Body of pancreas (tissue), 4 donors: ENCODE measurements around the gene TUBGCP2. TPM values are rescaled to one million over a fixed set of nuclear protein-coding genes. Genes with fewer than 3 reads are reported as not detected.

Experiments
- ATAC-seq: fragments of 150-250 bp; one replicate; pipeline ENCODE4 v1.9.1; 2016
- DNase-seq, 4 donors: peaks; one replicate each; pipeline ENCODE4 v3.0.0-alpha.2; 2019
- H3K27ac ChIP-seq, 4 donors: fragments of 200-600 bp; sonication (generic); 1 replicate in 3 of 4; 2 replicates in 1 of 4; pipeline versions ENCODE4 v1.5.1 to v1.6.1; 2016 to 2019; ENCODE audit warnings: mild to moderate bottlenecking in 1 of 4, mixed read lengths in 1 of 4, moderate library complexity in 1 of 4
- H3K27me3 ChIP-seq, 2 donors: fragments of 200-600 bp; sonication (generic); one replicate each; pipeline ENCODE4 v1.6.0; 2016; ENCODE audit warnings: mild to moderate bottlenecking in 1 of 2
- H3K36me3 ChIP-seq, 2 donors: fragments of 200-600 bp; sonication (generic); replicated peaks in 1 of 2; 2 replicates each; pipeline ENCODE4 v1.5.1; 2016; ENCODE audit warnings: low read depth in 2 of 2; ENCODE audit not compliant: insufficient read depth in 1 of 2
- H3K4me1 ChIP-seq: fragments of 200-600 bp; sonication (generic); one replicate; pipeline ENCODE4 v1.6.0; 2016
- H3K4me3 ChIP-seq, 2 donors: fragments of 200-600 bp; sonication (generic); 1 replicate in 1 of 2; 2 replicates in 1 of 2; pipeline ENCODE4 v1.5.1; 2016 to 2019
- H3K9me3 ChIP-seq, 3 donors: fragments of 200-600 bp; sonication (generic); 1 replicate in 2 of 3; 2 replicates in 1 of 3; pipeline ENCODE4 v1.5.1; 2016
- POLR2A ChIP-seq, 3 donors: fragments of 450-650 bp; IDR thresholded peaks; one replicate each; pipeline ENCODE4 v1.6.1; 2016; ENCODE audit warnings: antibody characterized with exemption in 3 of 3, mild to moderate bottlenecking in 2 of 3
- WGBS, 2 donors: methylation state at CpG; one replicate each; pipeline ENCODE4 v1.1.5; 2017; 5-methylcytosine and 5-hydroxymethylcytosine counted together
- intact Hi-C: fragments of 100-400 bp; cut with DNase I; formaldehyde crosslinking; loops from one replicate; pipeline ENCODE4 v1.15.1; 2023
- total RNA-seq, 2 donors: library from RNA; depleted of rRNA; stranded (reverse); fragments of >200 nt; gene quantifications; one replicate each; pipeline ENCODE4 v1.1.0, GENCODE V29; 2016
- TF ChIP-seq, protein P1 (sequence below), 7 experiments: fragments of 450-650 bp in 4 of 7; fragments of 200-600 bp in 3 of 7; sonication (generic) in 3 of 7; IDR thresholded peaks; one replicate each; pipeline ENCODE4 v1.5.1; 2016 to 2019; ENCODE audit warnings: antibody characterized with exemption in 7 of 7

Gene TUBGCP2, protein sequence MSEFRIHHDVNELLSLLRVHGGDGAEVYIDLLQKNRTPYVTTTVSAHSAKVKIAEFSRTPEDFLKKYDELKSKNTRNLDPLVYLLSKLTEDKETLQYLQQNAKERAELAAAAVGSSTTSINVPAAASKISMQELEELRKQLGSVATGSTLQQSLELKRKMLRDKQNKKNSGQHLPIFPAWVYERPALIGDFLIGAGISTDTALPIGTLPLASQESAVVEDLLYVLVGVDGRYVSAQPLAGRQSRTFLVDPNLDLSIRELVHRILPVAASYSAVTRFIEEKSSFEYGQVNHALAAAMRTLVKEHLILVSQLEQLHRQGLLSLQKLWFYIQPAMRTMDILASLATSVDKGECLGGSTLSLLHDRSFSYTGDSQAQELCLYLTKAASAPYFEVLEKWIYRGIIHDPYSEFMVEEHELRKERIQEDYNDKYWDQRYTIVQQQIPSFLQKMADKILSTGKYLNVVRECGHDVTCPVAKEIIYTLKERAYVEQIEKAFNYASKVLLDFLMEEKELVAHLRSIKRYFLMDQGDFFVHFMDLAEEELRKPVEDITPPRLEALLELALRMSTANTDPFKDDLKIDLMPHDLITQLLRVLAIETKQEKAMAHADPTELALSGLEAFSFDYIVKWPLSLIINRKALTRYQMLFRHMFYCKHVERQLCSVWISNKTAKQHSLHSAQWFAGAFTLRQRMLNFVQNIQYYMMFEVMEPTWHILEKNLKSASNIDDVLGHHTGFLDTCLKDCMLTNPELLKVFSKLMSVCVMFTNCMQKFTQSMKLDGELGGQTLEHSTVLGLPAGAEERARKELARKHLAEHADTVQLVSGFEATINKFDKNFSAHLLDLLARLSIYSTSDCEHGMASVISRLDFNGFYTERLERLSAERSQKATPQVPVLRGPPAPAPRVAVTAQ
- 10 to 100 TPM; 32.2 to 36.6 TPM for total RNA-seq

DNA sequence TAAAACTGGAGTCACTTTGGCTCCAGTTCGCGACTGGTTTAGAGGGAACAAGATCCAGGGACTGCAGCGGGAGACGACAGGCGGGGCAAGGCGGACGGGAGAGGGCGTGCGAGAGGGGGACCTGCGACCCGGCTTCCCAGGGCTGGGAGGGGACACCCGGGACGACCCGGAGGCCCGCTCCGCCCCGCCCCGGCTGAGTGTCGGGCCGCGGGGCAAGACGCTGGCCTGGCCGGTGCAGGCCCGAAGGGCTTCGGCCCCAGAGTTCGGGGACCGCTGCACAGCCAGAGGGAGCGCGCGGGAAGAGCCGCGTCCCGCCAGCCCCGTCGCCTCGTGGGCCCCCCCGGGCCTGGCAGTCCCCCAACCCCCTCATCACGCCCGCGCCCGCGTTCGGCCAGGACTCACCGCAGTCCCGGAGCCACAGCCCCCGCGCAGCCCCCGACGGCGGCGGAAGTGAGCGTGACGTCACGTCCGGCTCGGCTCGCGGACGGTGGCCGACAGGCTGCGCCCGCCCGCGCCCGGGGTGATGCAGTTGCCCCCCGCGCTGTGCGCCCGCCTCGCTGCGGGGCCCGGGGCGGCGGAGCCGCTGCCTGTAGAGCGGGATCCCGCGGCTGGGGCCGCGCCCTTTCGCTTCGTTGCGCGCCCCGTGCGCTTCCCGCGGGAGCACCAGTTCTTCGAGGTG lies at the start of gene TUBGCP2, which contains the start of gene ZNF511:
TSS of gene TUBGCP2 (minus strand) at position 452 of the 679 bp plus-strand sequence. CDS start 5,931 bp downstream, outside the sequence.
TSS of gene ZNF511 (plus strand) at position 494 of the 679 bp plus-strand sequence. CDS start at position 524, 30 bp downstream.
- DNase-seq (peak; percentile 84 to 88 (median 88)), ATAC-seq (peak; percentile 78)
- WGBS, 2 donors, result 1% methylated on average over 14 to 78 of the region's 89 CpGs
- H3K4me1 ChIP-seq, result peaks cover 28% of the 10 kb centered on the region
- H3K4me3 ChIP-seq, result peak within 1 kb of the TSS; percentile 63 to 79
- no peaks in the 10 kb centered on the region for H3K9me3 ChIP-seq
- intact Hi-C loops, result no loop called here
- H3K36me3 ChIP-seq, result no peaks in the 10 kb centered on the region
- peak; percentile 34 to 74 (median 45) for TF ChIP-seq POLR2A (IDR thresholded peaks at IDR 0.05)
- TF ChIP-seq, protein P1, sequence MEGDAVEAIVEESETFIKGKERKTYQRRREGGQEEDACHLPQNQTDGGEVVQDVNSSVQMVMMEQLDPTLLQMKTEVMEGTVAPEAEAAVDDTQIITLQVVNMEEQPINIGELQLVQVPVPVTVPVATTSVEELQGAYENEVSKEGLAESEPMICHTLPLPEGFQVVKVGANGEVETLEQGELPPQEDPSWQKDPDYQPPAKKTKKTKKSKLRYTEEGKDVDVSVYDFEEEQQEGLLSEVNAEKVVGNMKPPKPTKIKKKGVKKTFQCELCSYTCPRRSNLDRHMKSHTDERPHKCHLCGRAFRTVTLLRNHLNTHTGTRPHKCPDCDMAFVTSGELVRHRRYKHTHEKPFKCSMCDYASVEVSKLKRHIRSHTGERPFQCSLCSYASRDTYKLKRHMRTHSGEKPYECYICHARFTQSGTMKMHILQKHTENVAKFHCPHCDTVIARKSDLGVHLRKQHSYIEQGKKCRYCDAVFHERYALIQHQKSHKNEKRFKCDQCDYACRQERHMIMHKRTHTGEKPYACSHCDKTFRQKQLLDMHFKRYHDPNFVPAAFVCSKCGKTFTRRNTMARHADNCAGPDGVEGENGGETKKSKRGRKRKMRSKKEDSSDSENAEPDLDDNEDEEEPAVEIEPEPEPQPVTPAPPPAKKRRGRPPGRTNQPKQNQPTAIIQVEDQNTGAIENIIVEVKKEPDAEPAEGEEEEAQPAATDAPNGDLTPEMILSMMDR (IDR thresholded peaks at IDR 0.05), result peak in 3 of 7 experiments; percentile 4 to 26 (median 11)
- peak within 1 kb of the TSS; percentile 91 to 99 (median 93) for H3K27ac ChIP-seq
- no peaks in the 10 kb centered on the region for H3K27me3 ChIP-seq

DNA sequence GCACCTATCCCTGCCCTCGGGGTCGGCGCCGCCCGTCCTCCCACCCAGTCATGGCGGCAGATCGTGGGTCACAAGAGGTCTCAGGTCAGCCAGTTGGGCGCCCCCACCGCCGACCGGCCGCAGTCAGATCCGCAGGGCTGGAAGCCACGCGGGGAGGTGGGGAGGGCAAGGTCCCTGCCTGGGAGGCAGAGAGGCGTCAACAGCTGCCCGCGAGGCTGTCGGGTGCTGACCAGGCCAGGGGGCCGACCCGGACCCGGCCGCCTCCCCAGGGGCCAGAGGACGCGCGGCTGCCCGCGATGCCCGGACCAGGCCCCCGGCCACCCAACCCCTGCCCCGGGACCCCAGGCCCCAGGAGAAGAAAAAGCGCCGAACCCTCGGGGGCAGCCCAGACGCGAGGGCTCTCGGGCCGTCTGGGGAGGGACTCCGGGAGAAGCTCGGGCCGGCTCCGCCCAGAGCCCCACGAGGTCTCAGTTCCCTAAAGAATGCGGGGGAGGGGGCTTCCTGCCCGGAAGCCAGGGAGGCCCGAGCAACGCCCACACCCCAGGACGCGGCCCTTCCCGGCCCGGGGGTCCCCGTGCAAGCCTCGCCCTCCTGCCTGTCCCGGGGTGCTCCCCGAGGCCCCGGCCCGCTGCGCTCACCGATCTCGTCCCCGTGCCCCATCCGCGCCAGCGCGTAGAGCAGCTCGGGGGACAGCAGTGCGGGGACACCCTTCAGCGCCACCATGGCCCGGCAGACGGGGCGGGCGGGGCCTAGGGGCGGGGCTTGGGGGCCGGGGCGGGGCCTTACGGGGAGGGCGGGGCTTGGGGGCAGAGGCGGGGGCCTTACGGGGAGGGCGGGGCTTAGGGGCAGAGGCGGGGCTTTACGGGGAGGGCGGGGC lies 48.9 kb upstream of the TUBGCP2 start, which contains the start of gene FUOM:
TSS of gene FUOM (minus strand) at position 735 of the 877 bp plus-strand sequence. CDS start at position 723, 12 bp downstream.
- ATAC-seq (peak; percentile 49), DNase-seq (peak; percentile 41 to 59 (median 44))
- no peaks in the 10 kb centered on the region for H3K27me3 ChIP-seq
- TF ChIP-seq POLR2A (IDR thresholded peaks at IDR 0.05), result peak in 1 of 3 donors; percentile 40
- TF ChIP-seq, protein P1 (IDR thresholded peaks at IDR 0.05), result no peak
- peak within 1 kb of the TSS in 1 of 2 donors; percentile 45 for H3K4me3 ChIP-seq
- peaks cover 0 to 1% of the 10 kb centered on the region in 2 donors for H3K36me3 ChIP-seq
- 4 to 7% methylated on average over 6 to 73 of the region's 83 CpGs for WGBS, 2 donors
- intact Hi-C loops, result no loop called here
- peak within 1 kb of the TSS in 3 of 4 donors; percentile 64 to 73 (median 66) for H3K27ac ChIP-seq
- peaks cover 47% of the 10 kb centered on the region for H3K4me1 ChIP-seq
- H3K9me3 ChIP-seq, result no peaks in the 10 kb centered on the region

DNA sequence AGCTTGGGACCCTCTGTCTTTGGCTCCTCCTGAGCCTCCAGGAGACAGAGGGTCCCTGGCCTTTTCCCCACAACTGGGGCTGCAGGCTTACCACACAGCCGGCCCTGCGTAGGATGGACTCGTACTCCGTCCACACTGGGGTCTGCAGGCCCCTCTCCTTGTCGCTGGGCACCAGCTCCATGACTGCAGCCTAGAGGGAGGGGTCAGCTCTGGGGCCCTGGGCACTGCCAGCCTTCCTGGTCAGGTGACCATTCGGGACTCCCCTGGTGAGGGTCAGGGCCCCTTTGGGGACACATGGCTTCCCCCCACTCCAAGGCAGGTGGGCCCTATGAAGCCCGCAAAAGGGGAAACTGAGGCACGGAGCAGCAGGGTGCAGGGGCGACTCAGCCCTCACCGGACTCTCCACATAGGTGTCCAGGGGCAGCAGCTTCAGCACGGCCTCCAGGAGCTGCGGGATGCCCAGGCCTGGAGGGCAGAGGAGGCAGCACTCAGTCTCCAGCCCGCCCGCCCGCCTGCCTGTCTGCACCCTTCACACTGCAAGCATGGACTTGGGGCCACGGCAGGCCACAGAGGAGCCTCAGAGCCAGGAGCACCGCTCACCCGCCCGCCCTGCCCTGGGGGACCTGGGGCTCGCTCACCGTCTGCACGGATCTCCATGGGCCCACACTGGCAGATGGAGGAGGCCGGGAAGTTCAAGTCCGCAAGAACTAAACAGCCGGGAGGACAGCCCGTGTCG lies 48.0 kb upstream of the TUBGCP2 start:
- Histone ChIP-seq H3K27me3 (no peaks in the 10 kb centered on the region), H3K4me1 (peaks cover 47% of the 10 kb centered on the region), H3K4me3 (no peak overlapping the region), H3K36me3 (no peaks in the 10 kb centered on the region), H3K27ac (no peak overlapping the region), H3K9me3 (no peaks in the 10 kb centered on the region)
- no peak for ATAC-seq
- TF ChIP-seq, protein P1 (IDR thresholded peaks at IDR 0.05), result no peak
- TF ChIP-seq POLR2A (IDR thresholded peaks at IDR 0.05), result no peak
- 64 to 69% methylated on average over 15 to 25 of the region's 27 CpGs for WGBS, 2 donors
- DNase-seq, result no peak
- intact Hi-C loops, result no loop called here
